ENCODE results near the gene SERINC1.

SERINC1 gene

DNA sequence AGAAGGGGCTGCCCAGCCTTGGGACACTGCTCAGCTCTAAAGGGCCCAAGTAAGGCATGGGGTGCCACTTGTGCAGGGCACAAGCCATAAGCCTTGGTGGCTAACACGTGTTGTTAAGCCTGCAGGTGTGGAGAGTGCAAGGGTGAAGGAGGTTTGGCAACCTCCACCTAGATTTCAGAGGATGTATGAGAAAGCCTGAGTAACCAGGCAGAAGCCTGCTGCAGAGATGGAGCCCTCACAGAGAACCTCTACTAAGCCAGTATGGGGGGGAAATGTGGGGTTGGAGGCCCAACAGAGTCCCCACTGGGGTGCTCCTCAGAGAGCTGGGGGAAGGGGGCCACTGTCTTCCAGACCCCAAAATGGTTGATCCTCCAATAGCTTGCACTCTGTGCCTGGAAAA is 32.6 kb downstream of the SERINC1 start:
- DNase-seq (ENCODE audit: low read depth in 1 of 2, low spot score in 1 of 2) = no peak

DNA sequence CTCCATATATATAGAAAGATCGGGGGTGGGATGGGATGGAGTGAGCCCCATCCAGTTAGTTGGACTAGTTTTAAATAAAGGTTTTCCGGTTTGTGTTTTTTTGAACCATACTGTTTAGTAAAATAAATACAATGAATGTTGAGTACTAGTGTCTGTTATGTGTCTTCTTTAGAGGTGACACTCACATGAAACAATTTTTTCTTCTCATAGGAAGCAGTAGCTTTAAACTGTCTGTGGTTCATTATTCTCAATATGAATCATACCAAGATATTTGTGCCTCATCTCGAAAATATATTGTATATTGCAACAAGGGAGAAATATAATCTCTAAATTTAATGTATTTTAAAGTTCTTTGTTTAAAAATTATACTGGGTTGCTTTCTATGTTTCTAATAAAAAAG is 38.8 kb downstream of the SERINC1 start:
- DNase-seq (ENCODE audit: low read depth in 1 of 2, low spot score in 1 of 2) = no peak

DNA sequence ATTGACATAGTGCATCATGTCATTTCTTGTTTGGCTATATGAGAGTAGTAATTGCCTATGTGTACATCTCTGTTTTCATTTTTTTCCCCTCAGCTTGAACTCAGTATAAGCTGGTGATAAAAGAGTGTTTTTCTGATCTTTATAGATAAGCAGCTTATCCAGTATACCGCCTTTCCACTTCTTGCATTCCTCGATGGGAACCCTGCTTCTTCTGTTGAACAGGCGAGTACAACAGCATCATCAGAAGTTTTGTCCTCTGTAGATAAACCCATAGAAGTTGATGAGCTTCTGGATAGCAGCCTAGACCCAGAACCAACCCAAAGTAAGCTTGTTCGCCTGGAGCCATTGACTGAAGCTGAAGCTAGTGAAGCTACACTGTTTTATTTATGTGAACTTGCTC is 39.8 kb downstream of the SERINC1 start:
- no peak for DNase-seq (ENCODE audit: low read depth in 1 of 2, low spot score in 1 of 2)

- no peak for DNase-seq (ENCODE audit: low read depth in 1 of 2, low spot score in 1 of 2)
Observed at GRCh38 chr6:122429323-122429722, 42.3 kb downstream of the SERINC1 start.

DNA sequence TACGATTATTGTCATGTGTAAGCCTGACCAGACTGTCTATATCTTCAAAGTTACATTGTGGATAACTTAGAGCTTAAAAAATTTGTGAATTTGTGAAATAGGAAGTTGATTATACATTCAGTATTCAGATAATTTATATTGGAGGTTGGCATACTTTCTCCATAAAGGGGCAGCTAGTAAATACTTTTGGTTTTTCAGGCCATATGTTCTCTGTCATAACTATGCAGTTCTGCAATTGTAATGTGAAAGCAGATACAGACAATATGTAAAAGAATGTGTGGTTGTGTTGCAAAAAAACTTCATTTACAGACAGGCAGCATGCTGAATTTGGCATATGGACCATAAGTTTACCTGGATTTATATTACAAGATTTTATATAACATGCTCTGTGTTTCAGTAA is 42.8 kb downstream of the SERINC1 start:
- DNase-seq (ENCODE audit: low read depth in 1 of 2, low spot score in 1 of 2) = no peak

- no peak for DNase-seq (ENCODE audit: low read depth in 1 of 2, low spot score in 1 of 2)
Observed at GRCh38 chr6:122426597-122426996, 45.0 kb downstream of the SERINC1 start.

GRCh38 chr6:122423734-122424133 is 47.9 kb downstream of the SERINC1 start:
- DNase-seq (ENCODE audit: low read depth in 1 of 2, low spot score in 1 of 2) = no peak

GRCh38 chr6:122422614-122423267 is 48.9 kb downstream of the SERINC1 start:
- no peak for DNase-seq (ENCODE audit: low read depth in 1 of 2, low spot score in 1 of 2)

- no peak for DNase-seq (ENCODE audit: low read depth in 1 of 2, low spot score in 1 of 2)
Observed at GRCh38 chr6:122422003-122422402, 49.6 kb downstream of the SERINC1 start.

GRCh38 chr6:122416825-122417224 is 54.8 kb downstream of the SERINC1 start:
- DNase-seq (ENCODE audit: low read depth in 1 of 2, low spot score in 1 of 2) = no peak

DNA sequence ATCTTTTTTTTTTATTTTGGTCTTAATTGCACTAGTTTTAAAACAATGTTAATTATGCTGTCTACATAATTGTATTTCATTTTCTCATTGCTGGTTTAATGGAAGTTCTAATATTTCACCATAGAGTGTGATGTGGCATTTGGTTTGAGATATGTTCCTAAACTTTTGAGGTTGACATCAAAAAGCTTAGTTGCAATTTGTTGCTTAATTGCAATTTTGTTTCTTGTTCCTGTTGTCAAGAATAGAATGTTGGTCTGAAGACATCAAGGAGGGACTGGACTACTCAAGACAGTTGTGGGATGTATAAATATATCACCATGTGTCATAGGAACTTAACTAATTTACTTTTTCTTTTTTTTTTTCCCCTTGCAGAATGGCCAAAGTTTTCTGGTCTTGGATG is 59.6 kb downstream of the SERINC1 start:
- no peak for DNase-seq (ENCODE audit: low read depth in 1 of 2, low spot score in 1 of 2)

- no peak for DNase-seq (ENCODE audit: low read depth in 1 of 2, low spot score in 1 of 2)
Observed at GRCh38 chr6:122408702-122409458, 62.7 kb downstream of the SERINC1 start.

GRCh38 chr6:122408240-122408639 is 63.4 kb downstream of the SERINC1 start:
- no peak for DNase-seq (ENCODE audit: low read depth in 1 of 2, low spot score in 1 of 2)

DNA sequence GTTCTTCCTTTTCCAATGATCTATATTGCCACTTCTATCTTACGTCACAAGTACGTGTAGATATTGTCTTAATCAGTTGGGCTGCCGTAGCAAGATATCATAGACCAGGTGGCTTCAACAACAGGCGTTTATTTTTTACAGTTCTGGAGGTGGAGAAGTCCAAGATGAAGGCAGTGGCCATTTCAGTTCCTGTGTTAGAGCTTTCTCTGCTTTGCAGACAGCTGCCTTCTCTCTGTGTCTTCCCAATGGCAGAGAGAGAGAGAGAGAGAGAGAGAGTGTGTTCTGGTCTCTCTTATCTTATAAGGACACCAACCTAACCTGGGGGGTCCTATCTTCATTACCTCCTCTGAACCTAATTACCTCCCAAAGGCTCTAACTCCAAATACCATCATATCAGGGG is 63.9 kb downstream of the SERINC1 start:
- no peak for DNase-seq (ENCODE audit: low read depth in 1 of 2, low spot score in 1 of 2)

GRCh38 chr6:122406187-122406586 is 65.4 kb downstream of the SERINC1 start:
- DNase-seq (ENCODE audit: low read depth in 1 of 2, low spot score in 1 of 2) = no peak

DNA sequence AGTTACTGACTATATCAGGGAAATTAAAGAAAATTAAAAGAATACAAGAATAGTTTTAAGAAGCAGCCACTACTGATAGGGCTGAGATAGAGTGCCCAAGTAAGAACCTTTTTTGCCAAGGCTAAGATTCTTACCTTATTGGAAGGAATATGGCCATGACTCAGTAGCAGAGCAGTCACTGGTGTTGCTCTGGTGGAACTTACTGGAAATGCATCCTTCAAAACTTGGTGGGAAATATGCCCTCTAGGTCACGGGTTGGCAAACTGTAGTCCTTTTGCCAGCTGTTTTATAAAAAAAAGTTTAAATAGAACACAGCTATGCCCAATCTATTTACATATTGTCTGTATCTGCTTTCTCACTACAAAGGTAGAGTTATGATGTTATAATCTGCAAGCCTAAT is 66.2 kb downstream of the SERINC1 start:
- no peak for DNase-seq (ENCODE audit: low read depth in 1 of 2, low spot score in 1 of 2)

DNA sequence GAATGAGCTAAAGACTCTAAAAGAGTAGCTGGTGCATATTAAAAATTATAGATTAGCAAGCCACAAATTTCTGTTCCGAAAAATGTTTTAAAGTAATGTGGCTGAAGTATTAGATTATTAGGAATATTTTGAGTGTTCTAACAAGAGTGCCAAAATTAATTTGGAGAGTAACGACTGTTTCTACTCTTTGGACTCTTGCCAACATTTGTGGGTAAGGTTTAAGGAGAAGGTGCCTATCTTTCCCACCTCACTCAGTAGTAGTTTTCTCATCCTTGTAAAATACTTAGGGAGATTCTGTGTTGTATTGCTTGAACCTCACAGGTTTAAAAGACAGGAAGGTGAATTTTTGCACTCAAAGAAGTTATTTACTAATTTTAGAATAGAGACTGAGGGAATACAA is 67.2 kb downstream of the SERINC1 start:
- no peak for DNase-seq (ENCODE audit: low read depth in 1 of 2, low spot score in 1 of 2)

DNA sequence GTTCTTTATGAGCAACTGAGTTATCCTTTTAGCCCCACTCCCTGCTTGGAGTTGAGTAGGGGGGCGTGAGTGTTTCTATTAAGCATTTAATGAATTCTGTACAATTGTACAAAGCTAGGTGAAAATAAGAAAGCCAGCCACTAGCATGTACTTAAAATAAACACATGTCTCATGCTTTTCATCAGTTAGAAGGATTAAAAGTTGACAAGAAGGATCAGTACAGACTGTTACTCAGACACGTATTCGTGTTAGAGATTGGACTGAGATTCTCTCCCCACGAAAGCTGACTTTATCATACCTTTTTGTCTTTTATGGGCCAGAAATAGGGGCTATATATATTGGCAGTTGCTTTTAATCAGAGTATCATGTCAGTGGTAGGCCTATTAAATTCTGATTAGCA is 70.5 kb downstream of the SERINC1 start:
- no peak for DNase-seq (ENCODE audit: low read depth in 1 of 2, low spot score in 1 of 2)

GRCh38 chr6:122400462-122401089 is 71.0 kb downstream of the SERINC1 start:
- no peak for DNase-seq (ENCODE audit: low read depth in 1 of 2, low spot score in 1 of 2)

DNA sequence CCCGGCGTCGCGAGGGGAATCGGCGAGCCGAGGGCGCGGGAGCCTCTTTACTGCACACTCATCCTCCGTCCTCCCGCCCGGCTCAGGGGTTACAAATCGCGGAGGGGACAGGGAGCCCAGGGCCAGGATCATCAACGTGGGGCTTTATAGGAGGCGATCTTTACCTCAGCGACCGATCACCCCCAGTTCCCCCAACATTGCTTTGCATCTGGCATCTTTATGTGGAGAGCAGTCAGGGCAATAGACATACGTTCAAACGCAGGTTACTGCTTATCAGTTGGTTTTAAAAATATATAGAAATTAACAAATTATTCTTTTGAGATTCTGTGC is 71.5 kb downstream of the SERINC1 start:
- DNase-seq (ENCODE audit: low read depth in 1 of 2, low spot score in 1 of 2) = no peak

DNA sequence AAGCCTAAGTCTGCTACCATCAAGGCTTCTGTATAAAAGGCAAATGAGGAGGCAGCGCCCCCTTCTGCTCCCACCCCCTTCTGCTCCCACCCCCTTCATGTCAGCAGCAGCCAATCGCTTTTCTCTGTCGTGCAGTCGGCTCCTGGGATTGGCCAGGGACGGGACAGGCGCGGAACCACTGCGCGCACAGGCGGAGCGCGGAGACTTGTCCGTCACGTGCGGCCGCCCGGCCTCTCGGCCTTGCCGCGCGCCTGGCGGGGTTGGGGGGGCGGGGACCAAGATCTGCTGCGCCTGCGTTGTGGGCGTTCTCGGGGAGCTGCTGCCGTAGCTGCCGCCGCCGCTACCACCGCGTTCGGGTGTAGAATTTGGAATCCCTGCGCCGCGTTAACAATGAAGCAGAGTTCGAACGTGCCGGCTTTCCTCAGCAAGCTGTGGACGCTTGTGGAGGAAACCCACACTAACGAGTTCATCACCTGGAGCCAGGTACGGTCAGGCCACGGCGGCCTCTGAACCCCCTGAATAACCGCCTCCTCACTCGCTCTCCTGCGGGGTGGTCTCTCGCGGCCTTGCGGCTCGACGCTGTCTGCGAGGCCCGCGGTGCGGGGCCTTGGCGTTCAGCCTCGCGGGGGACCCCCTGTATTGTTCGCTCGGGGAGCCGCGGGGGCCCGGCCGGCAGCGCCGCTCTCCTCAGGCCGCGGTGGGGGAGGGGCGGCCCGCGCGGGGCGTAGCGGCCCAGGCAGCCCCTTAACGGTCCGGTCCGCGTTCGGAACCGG is 72.1 kb downstream of the SERINC1 start, which contains the start of gene HSF2:
Gene HSF2 (plus strand): TSS at position 305 of the 773 bp plus-strand sequence. CDS start 86 bp downstream, at position 391.
- DNase-seq (ENCODE audit: low read depth in 1 of 2, low spot score in 1 of 2) = peak; percentile 82 to 85

GRCh38 chr6:122399055-122399347 is 72.6 kb downstream of the SERINC1 start:
- no peak for DNase-seq (ENCODE audit: low read depth in 1 of 2, low spot score in 1 of 2)

Measured in stimulated activated CD4-positive, alpha-beta T cell treated with anti-CD3 and anti-CD28 coated beads, Interleukin-15, amount 100 ng/mL, for 1 hour (primary cell).